Endothelial cell of umbilical vein (primary cell): ENCODE results near the gene ACO2. TPM values are rescaled to one million over a fixed set of nuclear protein-coding genes. Genes with fewer than 3 reads are reported as not detected.

Experiments used
- BruUV-seq: library from RNA; stranded (reverse); fragments of 400-500 nt; replicated peaks from 2 replicates; lab custom pipeline; 2021; lab: Mats Ljungman, UMichigan
- CTCF ChIA-PET: fragments of 300-600, 350-600 bp; sonication (Branson Sonifier 250); formaldehyde crosslinking; loops from one replicate; lab custom pipeline; 2021; ENCODE audit warnings: antibody characterized with exemption, inconsistent platforms; lab: Charles Lee
- POLR2A ChIA-PET: fragments of 300-600, 350-600 bp; sonication (Branson Sonifier 250); formaldehyde crosslinking; loops from one replicate; lab custom pipeline; 2021; ENCODE audit warnings: antibody characterized with exemption, inconsistent platforms; lab: Charles Lee
- DNase-seq: peaks from one replicate; pipeline ENCODE4 v3.0.0-alpha.2; 2011; ENCODE audit warnings: low read depth, low spot score
- FAIRE-seq: peaks from 2 replicates; lab custom pipeline; 2011; peaks lifted over from hg19 to GRCh38; lab: Jason Lieb, UNC
- H2AFZ ChIP-seq: 2 replicates; pipeline ENCODE4 v1.6.0; 2012; ENCODE audit warnings: low read depth, low read length, control low read depth, inconsistent platforms
- H3K27ac ChIP-seq: 2 replicates; pipeline ENCODE4 v1.5.1; 2011; ENCODE audit warnings: low read depth, mild to moderate bottlenecking, control low read depth, low read length, moderate library complexity; ENCODE audit not compliant: insufficient read depth
- H3K27me3 ChIP-seq, 2 experiments: 2 replicates each; pipeline versions ENCODE4 v1.6.0 to v1.6.1; 2011; ENCODE audit warnings: low read length in 2 of 2, mixed read lengths in 1 of 2; ENCODE audit not compliant: control insufficient read depth in 2 of 2, insufficient read depth in 2 of 2
- H3K36me3 ChIP-seq, 2 experiments: 2 replicates in 1 of 2; 3 replicates in 1 of 2; pipeline ENCODE4 v1.5.1; 2011; ENCODE audit warnings: low read length in 2 of 2, mild to moderate bottlenecking in 1 of 2, moderate library complexity in 1 of 2; ENCODE audit not compliant: control insufficient read depth in 2 of 2, insufficient read depth in 2 of 2; ENCODE audit errors: extremely low read depth in 1 of 2
- H3K4me1 ChIP-seq: 3 replicates; pipeline ENCODE4 v1.5.1; 2011; ENCODE audit warnings: mild to moderate bottlenecking, low read length; ENCODE audit not compliant: control insufficient read depth, insufficient read depth; ENCODE audit errors: extremely low read depth
- H3K4me2 ChIP-seq: 2 replicates; pipeline ENCODE4 v1.6.1; 2011; ENCODE audit warnings: low read length, control low read depth, mixed read lengths; ENCODE audit not compliant: insufficient read depth
- H3K4me3 ChIP-seq, 3 experiments: fragments of 200-600 bp in 1 of 3; sonication (generic), shearing (Covaris generic) in 1 of 3; replicated peaks in 1 of 3; 2 replicates each; pipeline ENCODE4 v1.5.1; 2011 to 2016; ENCODE audit warnings: control low read depth in 3 of 3, low read length in 3 of 3, mild to moderate bottlenecking in 2 of 3, inconsistent platforms in 1 of 3, low read depth in 1 of 3, moderate library complexity in 1 of 3; ENCODE audit not compliant: insufficient read depth in 1 of 3
- H3K79me2 ChIP-seq: 2 replicates; pipeline ENCODE4 v1.6.0; 2012; ENCODE audit warnings: low read length, inconsistent platforms; ENCODE audit not compliant: control insufficient read depth, insufficient read depth
- H3K9ac ChIP-seq: replicated peaks from 2 replicates; pipeline ENCODE3; 2011; ENCODE audit warnings: low read length, control low read depth; ENCODE audit not compliant: insufficient read depth; ENCODE audit errors: extremely low read depth
- H3K9me1 ChIP-seq: replicated peaks from 3 replicates; pipeline ENCODE4 v1.6.0; 2011; ENCODE audit warnings: mild to moderate bottlenecking, low read length; ENCODE audit not compliant: control insufficient read depth, insufficient read depth; ENCODE audit errors: extremely low read depth
- H3K9me3 ChIP-seq: replicated peaks from 2 replicates; pipeline ENCODE4 v1.5.1; 2012; ENCODE audit warnings: low read length, inconsistent platforms; ENCODE audit not compliant: control insufficient read depth, insufficient read depth
- H4K20me1 ChIP-seq: replicated peaks from 2 replicates; pipeline ENCODE3; 2011; ENCODE audit warnings: mild to moderate bottlenecking, low read length; ENCODE audit not compliant: control insufficient read depth, insufficient read depth; ENCODE audit errors: extremely low read depth
- CTCF ChIP-seq, 2 donors: IDR thresholded peaks; 1 replicate in 1 of 2; 2 replicates in 1 of 2; pipeline ENCODE4 v1.5.1; 2011; ENCODE audit warnings: low read length in 2 of 2, mild to moderate bottlenecking in 2 of 2, moderate library complexity in 2 of 2, control low read depth in 1 of 2, inconsistent platforms in 1 of 2, low read depth in 1 of 2; ENCODE audit not compliant: insufficient read depth in 1 of 2; ENCODE audit errors: extremely low read depth in 1 of 2
- EZH2 ChIP-seq: IDR thresholded peaks from 2 replicates; pipeline ENCODE4 v1.6.1; 2012; ENCODE audit warnings: borderline replicate concordance, low read depth, mild to moderate bottlenecking, moderate library complexity, low read length, inconsistent platforms; ENCODE audit not compliant: severe bottlenecking
- FOS ChIP-seq: IDR thresholded peaks from 2 replicates; pipeline ENCODE4 v1.6.1; 2011; ENCODE audit warnings: mild to moderate bottlenecking, low read length, moderate library complexity, borderline replicate concordance; ENCODE audit not compliant: insufficient read depth
- GATA2 ChIP-seq: IDR thresholded peaks from 2 replicates; pipeline ENCODE4 v1.7.0; 2011; ENCODE audit warnings: low read depth, mild to moderate bottlenecking, moderate library complexity, mixed read lengths, low read length; ENCODE audit not compliant: insufficient read length, insufficient read depth
- JUN ChIP-seq: IDR thresholded peaks from 2 replicates; pipeline ENCODE4 v1.6.1; 2011; ENCODE audit warnings: borderline replicate concordance, low read depth; ENCODE audit not compliant: insufficient read length, insufficient read depth
- MAX ChIP-seq: IDR thresholded peaks from 2 replicates; pipeline ENCODE4 v1.6.1; 2011; ENCODE audit not compliant: insufficient read depth, insufficient read length
- MYC ChIP-seq: IDR thresholded peaks from one replicate; pipeline ENCODE4 v1.6.1; 2011; ENCODE audit warnings: mild to moderate bottlenecking, low read depth, low read length
- POLR2A ChIP-seq: IDR thresholded peaks from 2 replicates; pipeline ENCODE4 v1.6.1; 2012; ENCODE audit warnings: low read depth, mild to moderate bottlenecking, control low read depth, low read length
- POLR2AphosphoS5 ChIP-seq: IDR thresholded peaks from 2 replicates; pipeline ENCODE4 v1.6.1; 2012; ENCODE audit warnings: low read depth, mild to moderate bottlenecking, control low read depth, low read length, moderate library complexity; ENCODE audit not compliant: insufficient read depth
- dilution Hi-C: fragments of 300-500 bp; cut with MboI; formaldehyde crosslinking; loops from one replicate; pipeline ENCODE4 v1.15.0; 2019; ENCODE audit warnings: low sequenced_read_pairs; ENCODE audit not compliant: extremely low pct_ligation_motif_present
- intact Hi-C: fragments of 100-400 bp; cut with micrococcal nuclease; formaldehyde crosslinking; loops from one replicate; pipeline ENCODE4 v1.10.0; 2022
- polyA plus RNA-seq, 4 experiments: library from polyadenylated mRNA; depleted of rRNA in 3 of 4; stranded (reverse) in 3 of 4; unstranded in 1 of 4; fragments of >200 nt; gene quantifications; 2 replicates each; pipeline versions ENCODE4 v1.2.1 to v1.2.3, GENCODE V29; 2011 to 2012; ENCODE audit warnings: missing spikeins in 1 of 4
- total RNA-seq: library from RNA; stranded (reverse); gene quantifications from 2 replicates; pipeline ENCODE4 v1.2.3, GENCODE V29; 2021

The ACO2 gene
- total and polyA plus RNA-seq, 2 donors (not counting 3 experiments of a cell fraction or from before 2014, with no cell fraction given) = 63.8 to 79.7 TPM

- Histone ChIP-seq H3K9me1 (no peaks in the 10 kb centered on the region), H3K9ac (no peak overlapping the region), H3K27ac (no peak overlapping the region), H3K27me3 (no peaks in the 10 kb centered on the region), H3K79me2 (no peaks in the 10 kb centered on the region), H3K4me3 (no peak overlapping the region), H4K20me1 (no peaks in the 10 kb centered on the region), H3K9me3 (no peaks in the 10 kb centered on the region), H3K4me1 (peaks cover 3% of the 10 kb centered on the region), H3K36me3 (peaks cover 0 to 19% of the 10 kb centered on the region in 2 experiments), H3K4me2 (no peak overlapping the region), H2AFZ (no peak overlapping the region)
- POLR2A ChIA-PET = no interaction called here
- no TSS peak for BruUV-seq
- dilution Hi-C loops = no loop called here
- CTCF ChIA-PET = interaction anchor here (1.1 to 7.5 kb wide), 16 partner anchors 7 to 594 kb away, joined by 3 to 251 read pairs (median 6); partner anchors contain the start of gene TOB2
- DNase-seq (no peak), FAIRE-seq (no peak)
- intact Hi-C loops = no loop called here
- TF ChIP-seq FOS (no peak), CTCF (IDR thresholded peaks at IDR 0.05; ENCODE audit: extremely low read depth in 1 of 2, insufficient read depth in 1 of 2, low read depth in 1 of 2, low read length in 2 of 2) (no peak), JUN (no peak), MAX (no peak), POLR2AphosphoS5 (no peak), EZH2 (no peak), MYC (no peak), POLR2A (no peak), GATA2 (no peak)
Measured at GRCh38 chr22:41516462-41516861, 47.5 kb downstream of the ACO2 start.
